ENCODE results near the gene KYNU.
"Not testable (repeated sequence)": the region's sequence is repeated elsewhere in the genome, so short reads cannot be mapped to it uniquely, and the experiment has no call there.

Gene KYNU

GRCh38 chr2:142901780-142902179, 24.3 kb downstream of the KYNU start:
- no peak for DNase-seq
- TF ChIP-seq CTCF (IDR thresholded peaks at IDR 0.05; ENCODE audit: low read depth, low read length), result no peak
- Histone ChIP-seq H3K36me3 (no peaks in the 10 kb centered on the region), H3K27me3 (ENCODE audit: insufficient read depth, low read depth, severe bottlenecking) (no peaks in the 10 kb centered on the region), H3K27ac (no peak overlapping the region), H3K4me3 (ENCODE audit: low read depth, low read length) (no peak overlapping the region), H3K9me3 (ENCODE audit: severe bottlenecking) (no peaks in the 10 kb centered on the region)

DNA sequence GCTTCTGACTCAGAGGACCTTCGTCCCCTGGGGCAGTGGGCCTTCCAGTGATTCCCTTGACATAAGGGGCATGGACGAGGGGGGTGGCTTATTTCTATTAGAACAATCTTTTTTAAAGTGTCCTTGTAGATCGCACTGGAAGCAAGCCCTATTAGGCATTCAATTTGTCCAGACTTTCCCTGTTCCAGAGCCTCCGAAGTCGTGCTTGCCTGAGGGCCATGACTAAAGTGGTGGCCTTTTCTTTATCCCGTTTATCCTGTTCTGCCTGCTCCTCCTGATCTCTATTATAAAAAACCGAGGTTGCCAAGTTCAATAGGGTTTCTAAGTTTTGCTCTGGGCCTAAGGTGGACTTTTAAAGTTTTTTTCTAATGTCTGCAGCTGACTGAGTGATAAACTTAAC, 26.3 kb downstream of the KYNU start:
- DNase-seq, H3K27ac ChIP-seq: not testable (repeated sequence)

GRCh38 chr2:142907653-142908052, 30.2 kb downstream of the KYNU start:
- no peak overlapping the region for H3K4me3 ChIP-seq (ENCODE audit: low read depth, low read length)
- H3K27me3 ChIP-seq (ENCODE audit: insufficient read depth, low read depth, severe bottlenecking), result no peaks in the 10 kb centered on the region
- DNase-seq, result no peak
- no peak overlapping the region for H3K27ac ChIP-seq
- no peak for TF ChIP-seq CTCF (IDR thresholded peaks at IDR 0.05; ENCODE audit: low read depth, low read length)
- H3K9me3 ChIP-seq (ENCODE audit: severe bottlenecking), result no peaks in the 10 kb centered on the region
- H3K36me3 ChIP-seq, result no peaks in the 10 kb centered on the region

More for the DNA sequence above, 26.3 kb downstream of the KYNU start:
- not testable (repeated sequence) for H3K9me3 ChIP-seq (ENCODE audit: severe bottlenecking); H3K27me3 ChIP-seq (ENCODE audit: insufficient read depth, low read depth, severe bottlenecking); H3K36me3 ChIP-seq; H3K4me3 ChIP-seq (ENCODE audit: low read depth, low read length)

DNA sequence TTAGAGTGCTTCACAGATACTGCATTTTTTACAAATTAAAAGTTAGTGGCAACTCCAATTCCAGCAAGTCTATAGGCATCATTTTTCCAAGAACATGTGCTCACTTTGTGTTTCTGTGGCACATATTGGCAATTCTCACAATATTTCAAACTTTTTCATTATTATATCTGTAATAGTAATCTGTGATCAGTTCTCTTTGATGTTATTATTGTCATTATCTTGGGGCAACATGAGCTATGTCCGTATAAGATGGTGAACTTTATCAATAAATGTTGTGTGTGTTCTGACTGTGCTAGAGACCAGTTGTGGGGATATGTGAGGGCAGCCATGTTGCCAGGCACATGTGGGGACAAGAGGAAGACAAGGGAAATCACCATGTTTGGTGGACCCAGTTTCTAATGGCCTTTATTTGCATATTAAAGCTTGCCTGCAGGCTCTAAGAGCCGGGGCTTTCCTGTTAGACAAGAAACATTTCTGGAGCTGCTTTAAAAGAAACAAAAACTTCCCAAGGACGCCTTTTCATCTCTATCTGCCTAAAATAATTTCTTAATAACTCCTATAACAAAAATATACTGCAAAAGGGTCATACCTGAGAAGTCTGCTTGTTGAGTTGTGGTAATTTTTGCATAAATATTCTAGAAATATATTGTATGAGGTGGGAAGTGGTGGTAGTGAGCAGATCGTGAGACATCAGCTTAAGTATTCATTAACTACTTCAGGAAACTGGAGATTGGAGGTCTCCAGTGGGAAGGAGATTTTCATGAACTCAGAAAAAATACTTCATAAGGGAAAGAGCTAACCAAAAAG, 37.2 kb downstream of the KYNU start:
- Histone ChIP-seq H3K4me3 (ENCODE audit: low read depth, low read length) (no peak overlapping the region), H3K9me3 (ENCODE audit: severe bottlenecking) (no peaks in the 10 kb centered on the region), H3K27me3 (ENCODE audit: insufficient read depth, low read depth, severe bottlenecking) (no peaks in the 10 kb centered on the region), H3K36me3 (no peaks in the 10 kb centered on the region), H3K27ac (no peak overlapping the region)
- DNase-seq, result no peak
- TF ChIP-seq CTCF (IDR thresholded peaks at IDR 0.05; ENCODE audit: low read depth, low read length), result no peak

GRCh38 chr2:142915502-142915901, 38.0 kb downstream of the KYNU start:
- no peak overlapping the region for H3K27ac ChIP-seq
- TF ChIP-seq CTCF (IDR thresholded peaks at IDR 0.05; ENCODE audit: low read depth, low read length), result no peak
- no peaks in the 10 kb centered on the region for H3K36me3 ChIP-seq
- H3K9me3 ChIP-seq (ENCODE audit: severe bottlenecking), result no peaks in the 10 kb centered on the region
- H3K27me3 ChIP-seq (ENCODE audit: insufficient read depth, low read depth, severe bottlenecking), result no peaks in the 10 kb centered on the region
- H3K4me3 ChIP-seq (ENCODE audit: low read depth, low read length), result no peak overlapping the region
- no peak for DNase-seq

DNA sequence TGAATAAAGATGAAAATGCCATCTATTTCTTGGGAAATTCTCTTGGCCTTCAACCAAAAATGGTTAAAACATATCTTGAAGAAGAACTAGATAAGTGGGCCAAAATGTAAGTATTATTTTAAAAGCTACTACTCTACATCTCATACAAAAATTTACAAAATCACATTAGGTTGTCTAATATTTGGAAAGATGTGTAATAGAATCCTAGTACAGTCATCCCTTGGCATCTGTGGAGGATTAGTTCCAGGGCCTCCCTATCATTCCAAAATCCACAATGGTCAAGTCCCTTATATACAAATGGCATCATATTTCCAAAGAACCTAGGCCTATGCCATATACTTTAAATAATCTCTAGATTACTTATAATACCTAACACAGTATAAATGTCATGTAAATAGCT, 41.2 kb downstream of the KYNU start:
- Histone ChIP-seq H3K27me3 (ENCODE audit: insufficient read depth, low read depth, severe bottlenecking) (no peaks in the 10 kb centered on the region), H3K36me3 (no peaks in the 10 kb centered on the region), H3K27ac (no peak overlapping the region), H3K4me3 (ENCODE audit: low read depth, low read length) (no peak overlapping the region), H3K9me3 (ENCODE audit: severe bottlenecking) (no peaks in the 10 kb centered on the region)
- no peak for DNase-seq
- no peak for TF ChIP-seq CTCF (IDR thresholded peaks at IDR 0.05; ENCODE audit: low read depth, low read length)

All from WERI-Rb-1 (cell line).